ENCODE measurements around the gene APOC1. TPM values are rescaled to one million over a fixed set of nuclear protein-coding genes. Genes with fewer than 3 reads are reported as not detected.

APOC1 gene
- total and polyA plus RNA-seq, 4 donors: 14.0 to 1,030 (median 217) TPM

DNA sequence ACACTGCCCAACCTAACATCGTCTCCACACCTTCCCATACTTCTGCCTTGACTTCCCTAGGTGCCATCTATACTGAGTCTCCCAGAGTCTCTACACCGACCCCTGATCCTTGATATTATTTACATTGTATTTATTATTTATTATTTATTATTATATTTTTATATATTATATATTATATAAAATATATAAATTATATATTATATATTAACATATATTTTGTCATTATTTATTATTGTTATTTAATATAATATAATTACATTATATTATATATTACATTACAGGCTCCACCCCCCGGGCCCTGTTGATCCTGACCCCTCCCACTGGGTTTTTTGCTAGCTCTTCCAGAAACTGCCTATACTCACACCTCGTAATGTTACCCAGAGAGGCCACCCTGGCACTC lies 41.7 kb upstream of the APOC1 start:
- TF ChIP-seq, protein P1, sequence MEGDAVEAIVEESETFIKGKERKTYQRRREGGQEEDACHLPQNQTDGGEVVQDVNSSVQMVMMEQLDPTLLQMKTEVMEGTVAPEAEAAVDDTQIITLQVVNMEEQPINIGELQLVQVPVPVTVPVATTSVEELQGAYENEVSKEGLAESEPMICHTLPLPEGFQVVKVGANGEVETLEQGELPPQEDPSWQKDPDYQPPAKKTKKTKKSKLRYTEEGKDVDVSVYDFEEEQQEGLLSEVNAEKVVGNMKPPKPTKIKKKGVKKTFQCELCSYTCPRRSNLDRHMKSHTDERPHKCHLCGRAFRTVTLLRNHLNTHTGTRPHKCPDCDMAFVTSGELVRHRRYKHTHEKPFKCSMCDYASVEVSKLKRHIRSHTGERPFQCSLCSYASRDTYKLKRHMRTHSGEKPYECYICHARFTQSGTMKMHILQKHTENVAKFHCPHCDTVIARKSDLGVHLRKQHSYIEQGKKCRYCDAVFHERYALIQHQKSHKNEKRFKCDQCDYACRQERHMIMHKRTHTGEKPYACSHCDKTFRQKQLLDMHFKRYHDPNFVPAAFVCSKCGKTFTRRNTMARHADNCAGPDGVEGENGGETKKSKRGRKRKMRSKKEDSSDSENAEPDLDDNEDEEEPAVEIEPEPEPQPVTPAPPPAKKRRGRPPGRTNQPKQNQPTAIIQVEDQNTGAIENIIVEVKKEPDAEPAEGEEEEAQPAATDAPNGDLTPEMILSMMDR (IDR thresholded peaks at IDR 0.05; ENCODE audit: control extremely low read depth, extremely low read depth): no peak
- 83 to 85% methylated on average over 4 of the region's 4 CpGs for WGBS, 2 donors

GRCh38 chr19:44874317-44874716 lies 40.1 kb upstream of the APOC1 start:
- TF ChIP-seq, protein P1 (IDR thresholded peaks at IDR 0.05; ENCODE audit: control extremely low read depth, extremely low read depth): no peak
- Histone ChIP-seq H3K36me3 (ENCODE audit: control insufficient read depth in 4 of 4, insufficient read depth in 4 of 4, low read length in 4 of 4) (peaks cover 11 to 61% (median 26%) of the 10 kb centered on the region in 4 donors), H3K4me1 (ENCODE audit: control insufficient read depth in 5 of 5, insufficient read depth in 5 of 5, low read length in 5 of 5) (peaks cover 0 to 10% (median 0%) of the 10 kb centered on the region in 5 donors), H3K4me3 (no peak overlapping the region), H3K27me3 (ENCODE audit: control insufficient read depth in 3 of 3, insufficient read depth in 3 of 3, low read length in 2 of 3) (no peaks in the 10 kb centered on the region), H3K9ac (ENCODE audit: insufficient read depth in 1 of 2, low read length in 2 of 2) (no peak overlapping the region), H3K27ac (ENCODE audit: low read depth in 1 of 2, low read length in 1 of 2) (no peak overlapping the region), H3K9me3 (ENCODE audit: control insufficient read depth in 4 of 4, insufficient read depth in 3 of 4, low read length in 3 of 4) (no peaks in the 10 kb centered on the region)
- DNase-seq (no peak), ATAC-seq (ENCODE audit: insufficient read depth, low FRiP score) (no peak)
- 95 to 96% methylated on average over 16 of the region's 16 CpGs for WGBS, 2 donors

More for the DNA sequence above, 41.7 kb upstream of the APOC1 start:
- Histone ChIP-seq H3K9ac (ENCODE audit: insufficient read depth in 1 of 2, low read length in 2 of 2) (no peak overlapping the region), H3K9me3 (ENCODE audit: control insufficient read depth in 4 of 4, insufficient read depth in 3 of 4, low read length in 3 of 4) (no peaks in the 10 kb centered on the region), H3K4me1 (ENCODE audit: control insufficient read depth in 5 of 5, insufficient read depth in 5 of 5, low read length in 5 of 5) (peaks cover 0 to 6% (median 0%) of the 10 kb centered on the region in 5 donors), H3K27ac (ENCODE audit: low read depth in 1 of 2, low read length in 1 of 2) (no peak overlapping the region), H3K36me3 (ENCODE audit: control insufficient read depth in 4 of 4, insufficient read depth in 4 of 4, low read length in 4 of 4) (peaks cover 7 to 51% (median 28%) of the 10 kb centered on the region in 4 donors), H3K4me3 (no peak overlapping the region), H3K27me3 (ENCODE audit: control insufficient read depth in 3 of 3, insufficient read depth in 3 of 3, low read length in 2 of 3) (no peaks in the 10 kb centered on the region)
- ATAC-seq (ENCODE audit: insufficient read depth, low FRiP score) (no peak), DNase-seq (no peak)

DNA sequence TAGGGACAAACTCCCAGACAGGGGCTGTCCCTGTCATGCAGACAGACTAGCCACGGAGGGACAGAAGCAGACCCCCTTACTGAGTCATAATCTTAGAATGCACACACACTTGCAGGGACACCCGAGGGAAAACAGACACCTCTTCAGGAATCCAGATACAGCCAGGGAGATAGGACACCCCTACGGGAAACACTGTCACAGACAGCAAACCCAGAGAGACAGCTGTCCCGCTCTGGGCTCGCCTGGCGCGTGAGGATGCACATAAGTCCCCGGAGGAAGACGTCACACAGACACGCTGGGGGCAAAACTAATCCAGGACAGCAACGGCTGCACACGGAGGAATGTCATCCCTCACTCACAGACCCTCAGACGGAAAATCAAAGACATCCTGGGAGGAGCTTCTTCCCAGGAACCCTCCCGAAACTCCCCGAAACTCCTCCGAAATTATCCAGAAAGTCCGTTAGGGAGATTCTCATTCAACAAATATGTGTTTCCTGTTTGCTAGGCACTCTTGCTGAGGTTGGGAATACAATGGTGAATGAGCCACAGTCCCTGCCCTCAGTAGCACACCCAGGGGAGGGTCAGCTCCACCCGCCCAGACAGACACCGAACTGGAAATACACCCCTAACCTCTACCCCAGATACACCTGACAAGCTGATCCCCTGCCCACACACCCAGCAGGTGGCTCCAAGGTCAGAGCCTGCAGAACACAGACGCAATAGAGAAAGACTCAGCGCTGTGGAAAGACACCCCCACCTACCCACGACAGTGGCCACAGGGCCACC lies 38.5 kb upstream of the APOC1 start:
- TF ChIP-seq, protein P1 (IDR thresholded peaks at IDR 0.05; ENCODE audit: control extremely low read depth, extremely low read depth): no peak
- no peak overlapping the region for H3K27ac ChIP-seq (ENCODE audit: low read depth in 1 of 2, low read length in 1 of 2)
- no peak for DNase-seq
- H3K4me3 ChIP-seq: no peak overlapping the region
- H3K27me3 ChIP-seq (ENCODE audit: control insufficient read depth in 3 of 3, insufficient read depth in 3 of 3, low read length in 2 of 3): no peaks in the 10 kb centered on the region
- peaks cover 11 to 61% (median 27%) of the 10 kb centered on the region in 4 donors for H3K36me3 ChIP-seq (ENCODE audit: control insufficient read depth in 4 of 4, insufficient read depth in 4 of 4, low read length in 4 of 4)
- WGBS, 2 donors: 75 to 76% methylated on average over 22 of the region's 22 CpGs
- H3K4me1 ChIP-seq (ENCODE audit: control insufficient read depth in 5 of 5, insufficient read depth in 5 of 5, low read length in 5 of 5): peaks cover 0 to 10% (median 0%) of the 10 kb centered on the region in 5 donors
- H3K9me3 ChIP-seq (ENCODE audit: control insufficient read depth in 4 of 4, insufficient read depth in 3 of 4, low read length in 3 of 4): no peaks in the 10 kb centered on the region
- no peak overlapping the region for H3K9ac ChIP-seq (ENCODE audit: insufficient read depth in 1 of 2, low read length in 2 of 2)
- no peak for ATAC-seq (ENCODE audit: insufficient read depth, low FRiP score)

All from lung (tissue), 12 donors.